Ovary (tissue), 3 donors: Measurements from ENCODE around the gene CTXN2.

Experiments
- CTCF ChIP-seq, 3 donors: fragments of 450-650 bp in 2 of 3; fragments of 200-600 bp in 1 of 3; IDR thresholded peaks; one replicate each; pipeline versions ENCODE4 v1.5.1 to v1.8.0; 2016 to 2022; ENCODE audit warnings: antibody characterized with exemption in 3 of 3, mild to moderate bottlenecking in 1 of 3
- POLR2A ChIP-seq: fragments of 450-650 bp; IDR thresholded peaks from one replicate; pipeline ENCODE4 v1.6.1; 2017; ENCODE audit warnings: antibody characterized with exemption, mild to moderate bottlenecking, moderate library complexity
- donor health status: DM: no; HTN: no; CAD: no.

GRCh38 chr15:48221261-48221660 is 29.8 kb downstream of the CTXN2 start:
- TF ChIP-seq CTCF (IDR thresholded peaks at IDR 0.05) (no peak), POLR2A (no peak)
